Stimulated activated CD4-positive, alpha-beta T cell treated with anti-CD3 and anti-CD28 coated beads, Interleukin-15, amount 100 ng/mL, for 1 hour (primary cell): Measurements from ENCODE around the gene SMG7.

ENCODE experiments used
- DNase-seq, 2 donors: peaks; one replicate each; pipeline ENCODE4 v3.0.0-alpha.2; 2020; ENCODE audit warnings: low read depth in 1 of 2, low spot score in 1 of 2

Gene SMG7

GRCh38 chr1:183562701-183563100 is 90.4 kb downstream of the SMG7 start:
- no peak for DNase-seq

DNA sequence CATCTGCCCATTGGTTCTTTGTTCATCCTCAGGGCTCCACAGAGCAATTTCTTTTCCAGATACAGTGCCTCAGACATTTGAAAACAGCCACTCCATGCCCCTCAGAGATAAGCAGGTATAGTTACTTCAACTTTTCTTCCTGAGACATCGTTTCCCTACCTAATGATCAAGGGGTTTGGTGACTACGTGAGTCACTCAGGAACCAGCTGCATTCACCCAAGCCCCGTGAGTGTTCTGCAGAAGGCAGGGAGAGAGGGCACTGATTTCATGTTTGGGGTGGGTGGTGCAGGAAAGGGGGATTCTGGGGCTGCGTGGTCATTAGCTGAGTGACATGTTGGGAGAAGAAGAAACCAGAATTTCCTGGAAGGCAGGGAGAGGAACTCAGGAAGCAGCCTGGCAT is 93.0 kb downstream of the SMG7 start:
- no peak for DNase-seq

- no peak for DNase-seq
Observed at GRCh38 chr1:183566026-183566425, 93.7 kb downstream of the SMG7 start.

DNA sequence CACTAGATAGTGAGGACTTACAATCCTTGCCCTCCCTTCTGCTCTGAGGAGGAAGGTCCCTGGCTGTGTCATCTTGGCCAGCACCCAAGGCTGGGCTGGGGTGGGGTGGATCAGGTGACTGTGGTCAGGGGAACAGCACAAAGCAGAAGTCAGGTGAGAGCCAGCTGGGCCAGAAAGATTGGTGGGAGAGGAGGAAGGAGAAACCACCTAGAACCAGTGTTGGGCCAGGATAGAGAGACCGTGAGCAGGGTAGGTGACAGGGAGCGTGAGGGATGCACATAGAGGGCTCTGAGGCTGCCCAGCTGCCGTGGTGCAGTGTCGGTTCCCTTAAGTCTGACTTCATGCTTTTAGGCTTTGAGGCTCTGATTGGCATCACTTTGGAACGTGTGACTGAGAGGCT is 95.3 kb downstream of the SMG7 start:
- no peak for DNase-seq

DNA sequence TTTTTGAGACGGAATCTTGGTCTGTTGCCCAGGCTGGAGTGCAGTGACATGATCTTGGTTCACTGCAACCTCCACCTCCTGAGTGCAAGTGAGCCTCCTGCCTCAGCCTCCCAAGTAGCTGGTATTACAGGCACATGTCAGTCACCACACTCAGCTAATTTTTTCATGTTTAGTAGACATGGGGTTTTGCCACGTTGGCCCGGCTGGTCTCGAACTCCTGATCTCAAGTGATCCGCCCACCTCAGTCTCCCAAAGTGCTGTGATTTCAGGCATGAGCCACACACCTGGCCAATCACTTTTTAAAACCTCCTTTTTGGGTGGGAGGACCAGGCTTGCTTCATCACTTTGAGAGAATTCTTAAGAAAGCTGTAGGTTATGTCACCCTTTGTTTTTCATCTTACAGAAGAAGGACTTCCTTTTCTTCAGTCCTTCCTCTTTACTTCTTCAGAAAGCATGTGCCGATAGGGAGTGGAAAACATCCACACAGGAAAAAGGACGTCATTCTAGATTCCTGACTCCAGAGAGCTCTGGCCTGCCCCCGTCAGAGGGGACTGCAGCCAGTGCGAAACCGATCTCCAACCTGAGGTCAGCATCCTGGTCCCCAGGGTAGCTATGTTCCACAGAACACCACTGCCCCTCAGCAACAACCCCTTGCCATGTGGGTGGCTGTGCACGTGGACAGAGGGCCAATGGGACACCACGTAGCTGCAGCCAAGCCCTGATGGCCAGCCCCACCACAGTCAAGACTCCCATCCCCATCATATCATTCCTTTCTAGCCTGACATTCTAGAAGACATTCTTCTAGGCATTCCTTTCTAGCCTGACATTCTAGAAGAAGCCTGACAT is 96.1 kb downstream of the SMG7 start:
- DNase-seq, result no peak

DNA sequence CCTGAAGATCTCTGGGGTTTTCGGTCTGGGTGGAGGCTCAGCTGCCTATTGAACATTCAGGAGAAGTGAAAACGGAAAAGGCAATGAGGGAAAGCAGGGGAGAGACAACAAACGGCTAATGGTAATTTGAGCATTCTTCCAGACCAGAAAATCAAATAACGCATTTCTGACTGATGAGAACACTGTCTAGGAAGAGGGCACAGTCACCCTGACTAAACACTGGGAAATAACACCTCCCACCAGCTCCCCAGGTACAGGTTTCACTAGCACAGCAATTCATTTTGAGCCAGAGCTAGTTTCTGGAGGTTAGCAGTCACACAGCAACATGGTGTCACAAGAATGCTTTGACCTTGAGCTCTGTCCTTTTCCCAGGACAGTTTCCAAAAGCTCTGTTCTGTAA is 96.8 kb downstream of the SMG7 start:
- no peak for DNase-seq

- no peak for DNase-seq
Observed at GRCh38 chr1:183569801-183570200, 97.5 kb downstream of the SMG7 start.

GRCh38 chr1:183570451-183570850 is 98.2 kb downstream of the SMG7 start:
- DNase-seq, result no peak

- no peak for DNase-seq
Observed at GRCh38 chr1:183571678-183572268, 99.5 kb downstream of the SMG7 start.

DNA sequence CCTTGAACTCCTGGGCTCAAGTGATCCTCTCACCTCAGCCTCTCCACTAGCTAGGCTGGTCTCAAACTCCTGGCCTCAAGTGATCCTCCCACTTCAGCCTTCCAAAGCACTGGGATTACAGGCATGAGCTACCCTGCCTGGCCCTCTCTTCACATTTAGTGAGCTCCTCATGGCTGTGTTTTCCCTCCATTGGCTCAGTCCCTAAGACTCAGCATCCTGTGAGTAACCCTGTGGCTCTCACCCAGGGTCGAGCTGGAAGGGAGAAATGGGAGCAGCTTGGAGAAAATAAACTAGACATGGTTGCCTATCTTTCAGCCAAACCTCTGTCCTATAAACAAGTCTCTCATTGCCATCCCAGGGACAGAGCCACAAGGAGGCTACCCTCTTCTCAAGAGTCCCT is 100.4 kb downstream of the SMG7 start:
- no peak for DNase-seq

DNA sequence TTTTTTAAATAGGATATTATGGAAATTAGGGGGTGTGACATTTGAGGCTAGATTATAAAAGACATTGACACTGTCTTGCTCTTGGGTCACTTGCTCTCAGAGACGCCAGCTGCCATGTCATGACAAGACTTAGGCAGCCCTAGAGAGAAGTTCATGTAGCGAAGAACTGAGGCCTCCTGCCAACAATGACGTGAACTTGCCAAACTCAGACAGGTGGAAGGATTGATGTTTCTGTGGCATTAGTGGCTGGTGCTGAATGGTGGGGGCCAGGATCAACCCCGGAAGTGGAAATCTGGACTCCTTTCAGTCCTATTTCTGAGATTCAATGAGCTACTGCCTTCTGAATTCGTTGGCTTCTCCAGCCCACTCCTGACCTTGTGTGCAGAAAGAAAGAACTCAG is 103.3 kb downstream of the SMG7 start:
- no peak for DNase-seq

- no peak for DNase-seq
Observed at GRCh38 chr1:183576537-183576936, 104.2 kb downstream of the SMG7 start.

DNA sequence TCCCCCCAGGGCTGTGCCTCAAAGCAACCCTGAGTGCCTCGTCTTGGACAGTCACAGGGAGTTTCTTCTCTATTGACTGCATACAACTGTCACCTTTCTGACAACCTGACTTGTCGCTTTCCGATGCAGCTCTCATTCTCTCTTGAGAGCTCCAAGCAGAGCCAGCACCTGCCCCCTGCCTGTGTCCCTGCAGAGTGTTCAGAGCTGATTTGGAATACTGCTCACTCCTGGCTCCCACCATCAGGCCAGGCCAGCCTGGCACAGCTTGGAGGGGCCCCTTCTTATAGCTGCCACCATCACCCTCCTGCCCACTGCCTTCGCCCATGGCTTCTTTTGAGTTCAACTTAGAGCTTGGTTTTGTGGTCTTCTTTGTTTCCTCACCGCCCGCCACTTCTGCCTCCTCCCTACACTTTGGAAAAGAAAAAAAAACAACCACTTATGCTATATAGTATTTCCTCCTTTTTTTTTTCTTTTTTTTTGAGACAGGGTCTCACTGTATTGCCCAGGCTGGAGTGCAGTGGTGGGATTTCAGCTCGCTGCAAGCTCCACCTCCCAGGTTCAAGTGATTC is 105.7 kb downstream of the SMG7 start:
- no peak for DNase-seq

- DNase-seq, result no peak
Observed at GRCh38 chr1:183578856-183579255, 106.6 kb downstream of the SMG7 start.

GRCh38 chr1:183580281-183580682 is 108.0 kb downstream of the SMG7 start:
- no peak for DNase-seq

DNA sequence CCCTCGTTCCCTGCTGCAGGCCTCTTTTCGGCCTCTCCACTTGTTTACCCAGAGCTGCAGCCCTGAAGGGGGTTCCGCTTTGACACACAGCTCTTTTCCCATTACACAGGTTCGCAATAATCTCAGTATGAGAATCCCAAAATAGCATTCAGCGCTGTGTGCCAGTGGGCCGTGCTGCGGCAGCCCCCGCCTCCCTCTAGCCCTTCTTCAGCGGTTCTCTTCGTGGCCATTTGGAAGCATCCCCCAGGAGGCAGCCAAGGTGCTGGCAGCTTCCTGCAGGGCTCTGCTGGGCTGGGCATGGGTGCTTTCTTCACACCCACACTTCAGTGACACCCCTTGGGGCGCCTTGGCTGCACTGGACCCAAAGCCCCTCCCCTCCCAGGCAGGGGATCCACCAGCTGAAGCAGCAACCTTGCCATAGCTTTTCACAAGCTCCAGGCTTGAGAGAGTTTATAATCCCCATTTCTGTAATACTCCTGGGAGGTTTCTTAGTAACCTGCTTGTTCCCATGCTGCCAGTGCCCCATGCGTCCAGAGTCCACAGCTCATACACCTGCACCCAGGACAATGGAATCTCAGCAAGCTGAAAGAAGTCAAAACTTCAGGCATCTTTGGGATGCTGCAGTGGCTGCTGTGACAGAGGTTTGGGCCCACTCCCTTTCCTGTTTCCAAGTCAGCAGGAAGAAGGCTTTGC is 109.9 kb downstream of the SMG7 start:
- no peak for DNase-seq

GRCh38 chr1:183583466-183583865 is 111.2 kb downstream of the SMG7 start:
- DNase-seq, result no peak

GRCh38 chr1:183584147-183584546 is 111.8 kb downstream of the SMG7 start:
- DNase-seq, result no peak

DNA sequence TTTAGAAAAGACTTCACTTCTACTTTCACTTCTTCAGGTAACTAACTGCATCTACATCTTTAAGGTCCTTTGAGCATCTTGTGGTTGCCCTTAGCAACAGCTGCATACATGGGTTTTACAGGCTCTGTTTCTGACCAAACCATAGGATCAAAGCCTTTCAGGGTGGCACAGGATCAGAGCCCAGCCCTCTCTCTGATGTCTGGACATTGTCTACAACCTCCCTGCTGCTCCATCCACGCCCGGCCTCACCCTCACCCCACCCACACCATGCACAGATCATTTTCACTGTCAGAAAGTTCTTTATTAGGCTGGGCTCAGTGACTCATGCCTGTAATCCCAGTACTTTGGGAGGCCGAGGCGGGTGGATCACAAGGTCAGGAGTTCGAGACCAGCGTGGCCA is 112.7 kb downstream of the SMG7 start:
- no peak for DNase-seq

GRCh38 chr1:183586455-183586854 is 114.2 kb downstream of the SMG7 start:
- DNase-seq, result no peak

DNA sequence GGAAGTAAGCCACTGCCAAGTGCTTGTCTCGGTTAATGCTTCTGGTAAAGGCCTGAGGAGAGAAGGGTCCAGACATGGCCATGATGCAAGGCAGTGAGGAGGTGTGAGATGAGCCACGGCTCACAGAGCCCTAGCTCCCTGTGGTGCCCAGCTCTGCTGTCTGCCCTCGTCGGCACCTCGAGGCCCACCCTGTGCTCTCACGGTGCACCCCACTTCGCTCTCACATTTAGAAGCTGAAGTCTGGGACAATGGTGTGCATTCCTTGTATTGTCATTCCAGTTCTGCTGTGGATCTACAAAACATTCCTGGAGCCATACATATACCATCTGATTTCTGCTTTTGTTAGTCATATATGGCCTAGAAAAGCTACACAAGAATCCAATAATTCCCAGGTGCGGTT is 114.6 kb downstream of the SMG7 start:
- no peak for DNase-seq

- no peak for DNase-seq
Observed at GRCh38 chr1:183588827-183589226, 116.5 kb downstream of the SMG7 start.
